Naive thymus-derived CD4-positive, alpha-beta T cell (primary cell): ENCODE results near the gene STUM. TPM values are rescaled to one million over a fixed set of nuclear protein-coding genes. Genes with fewer than 3 reads are reported as not detected.

Source experiments
- ATAC-seq: fragments of 150-1000 bp; cut with Tn5 transposase; 2 replicates; pipeline ENCODE4 v1.10.0; 2021; ENCODE audit warnings: mild to moderate bottlenecking, moderate library complexity
- CTCF ChIA-PET: fragments of 350-600 bp; sonication (Branson Sonifier 250); formaldehyde crosslinking; loops from one replicate; lab custom pipeline; 2021; ENCODE audit warnings: antibody characterized with exemption; lab: Charles Lee
- POLR2A ChIA-PET: fragments of 350-600 bp; sonication (Branson Sonifier 250); formaldehyde crosslinking; loops from one replicate; lab custom pipeline; 2021; ENCODE audit warnings: antibody characterized with exemption, inconsistent platforms; lab: Charles Lee
- DNase-seq, 9 donors: peaks; one replicate each; pipeline versions ENCODE4 v3.0.0 to v3.0.0-alpha.2; 2020 to 2022; ENCODE audit warnings: mixed read lengths in 1 of 9
- H3K27ac ChIP-seq: one replicate; pipeline ENCODE4 v1.7.0; 2013; ENCODE audit warnings: mild to moderate bottlenecking, low read depth, low read length, moderate library complexity
- H3K27me3 ChIP-seq, 2 donors: one replicate each; pipeline ENCODE4 v1.7.0; 2013; ENCODE audit warnings: low read length in 2 of 2, mild to moderate bottlenecking in 2 of 2, moderate library complexity in 2 of 2; ENCODE audit not compliant: control insufficient read depth in 2 of 2, insufficient read depth in 2 of 2
- H3K36me3 ChIP-seq, 3 experiments: 1 replicate in 2 of 3; 2 replicates in 1 of 3; pipeline ENCODE4 v1.7.0; 2013; ENCODE audit warnings: low read length in 3 of 3, mild to moderate bottlenecking in 3 of 3, moderate library complexity in 1 of 3; ENCODE audit not compliant: insufficient read depth in 3 of 3, control insufficient read depth in 2 of 3
- H3K4me1 ChIP-seq, 2 donors: one replicate each; pipeline ENCODE4 v1.7.0; 2013; ENCODE audit warnings: low read length in 2 of 2, mild to moderate bottlenecking in 2 of 2, moderate library complexity in 1 of 2; ENCODE audit not compliant: control insufficient read depth in 2 of 2, insufficient read depth in 2 of 2
- H3K4me3 ChIP-seq: 2 replicates; pipeline ENCODE4 v1.7.0; 2013; ENCODE audit warnings: mild to moderate bottlenecking, low read length
- H3K9me3 ChIP-seq, 3 experiments: 1 replicate in 2 of 3; 2 replicates in 1 of 3; pipeline ENCODE4 v1.7.0; 2013; ENCODE audit warnings: low read length in 3 of 3; ENCODE audit not compliant: control insufficient read depth in 2 of 3
- H3K27ac Mint-ChIP-seq, 9 donors: one replicate each; pipeline ENCODE4 v1.8.0; 2020 to 2022; ENCODE audit warnings: mixed read lengths in 9 of 9, mild to moderate bottlenecking in 8 of 9, moderate library complexity in 5 of 9, inconsistent platforms in 2 of 9
- H3K27me3 Mint-ChIP-seq, 5 donors: one replicate each; pipeline ENCODE4 v1.8.0; 2021 to 2022; ENCODE audit warnings: mixed read lengths in 5 of 5, mild to moderate bottlenecking in 1 of 5
- H3K36me3 Mint-ChIP-seq, 5 donors: one replicate each; pipeline ENCODE4 v1.8.0; 2020 to 2022; ENCODE audit warnings: mixed read lengths in 5 of 5, mild to moderate bottlenecking in 3 of 5, inconsistent platforms in 1 of 5
- H3K4me1 Mint-ChIP-seq, 7 donors: one replicate each; pipeline ENCODE4 v1.8.0; 2020 to 2022; ENCODE audit warnings: mixed read lengths in 7 of 7, mild to moderate bottlenecking in 3 of 7, inconsistent platforms in 1 of 7
- H3K4me3 Mint-ChIP-seq, 10 donors: one replicate each; pipeline ENCODE4 v1.8.0; 2020 to 2022; ENCODE audit warnings: mild to moderate bottlenecking in 10 of 10, mixed read lengths in 10 of 10, moderate library complexity in 6 of 10, inconsistent platforms in 2 of 10
- H3K9me3 Mint-ChIP-seq, 11 donors: one replicate each; pipeline ENCODE4 v1.8.0; 2020 to 2022; ENCODE audit warnings: mixed read lengths in 11 of 11, mild to moderate bottlenecking in 4 of 11, inconsistent platforms in 1 of 11, moderate library complexity in 1 of 11
- intact Hi-C, 2 donors: fragments of 100-400 bp; cut with micrococcal nuclease; formaldehyde crosslinking; loops; one replicate each; pipeline ENCODE4 v1.15.1; 2023
- polyA plus RNA-seq, 2 donors: library from polyadenylated mRNA; unstranded; fragments of 300-500 nt; fragmentation: Illumina TruSeq; gene quantifications; one replicate each; pipeline ENCODE4 v1.2.3, GENCODE V29; 2021
- total RNA-seq, 6 experiments: library from RNA in 5 of 6; stranded (reverse) in 5 of 6; gene quantifications; 1 replicate in 5 of 6; 2 replicates in 1 of 6; pipeline ENCODE4 v1.2.3 and lab custom pipeline; 2021 to 2026

Gene STUM
- total and polyA plus RNA-seq, 7 experiments from 2014 or later: not detected

DNA sequence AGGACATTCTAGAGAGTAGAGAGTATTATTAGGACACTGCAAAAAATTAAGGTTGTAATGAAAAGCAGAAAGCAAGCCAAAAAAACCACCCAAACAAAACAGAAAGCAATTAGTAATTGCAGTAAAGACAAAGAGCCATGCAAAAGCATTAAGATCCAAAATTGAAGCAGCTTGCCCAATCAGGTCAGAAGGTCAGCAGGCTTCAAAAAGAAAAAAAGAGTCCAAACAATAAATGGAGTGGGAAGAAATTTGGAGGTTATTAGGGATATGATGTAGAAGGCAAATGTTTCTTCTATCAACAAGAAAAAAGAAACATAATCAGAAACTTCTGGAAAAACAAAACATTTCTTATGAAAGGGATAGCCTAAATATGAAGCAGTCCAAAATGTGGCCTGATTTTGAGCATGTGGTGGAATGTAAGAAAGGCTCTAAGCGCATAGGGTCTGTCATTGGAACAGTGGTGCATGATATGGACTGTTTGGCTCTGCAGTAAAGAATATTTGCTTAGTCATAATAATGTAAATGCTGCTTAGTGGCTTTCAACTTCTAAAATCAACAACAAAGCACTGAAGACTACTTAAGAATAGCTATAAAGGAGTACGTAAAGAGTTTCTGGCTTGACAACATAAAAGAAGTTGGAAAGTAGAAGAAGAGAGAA, 4.8 kb downstream of the STUM start:
- ATAC-seq (no peak), DNase-seq (no peak)
- Mint-ChIP-seq H3K9me3 (peaks cover 0 to 2% (median 0%) of the 10 kb centered on the region in 11 donors), H3K27me3 (peaks cover 38 to 67% (median 55%) of the 10 kb centered on the region in 5 donors), H3K27ac (no peak overlapping the region), H3K4me3 (no peak overlapping the region), H3K36me3 (no peaks in the 10 kb centered on the region), H3K4me1 (peaks cover 0 to 14% (median 10%) of the 10 kb centered on the region in 7 donors)
- CTCF ChIA-PET: interaction anchor here (0.6 kb wide), 1 partner anchor 163 kb away, joined by 3 read pairs; no protein-coding TSS in a partner anchor
- intact Hi-C loops: no loop called here
- H3K4me3 ChIP-seq: no peak overlapping the region
- H3K36me3 ChIP-seq: no peaks in the 10 kb centered on the region
- no peaks in the 10 kb centered on the region for H3K9me3 ChIP-seq
- peaks cover 12 to 17% of the 10 kb centered on the region in 2 donors for H3K4me1 ChIP-seq
- POLR2A ChIA-PET: no interaction called here
- H3K27me3 ChIP-seq: no peaks in the 10 kb centered on the region
- no peak overlapping the region for H3K27ac ChIP-seq

GRCh38 chr1:226553924-226554282, 5.3 kb downstream of the STUM start:
- Histone ChIP-seq H3K27ac (no peak overlapping the region), H3K9me3 (no peaks in the 10 kb centered on the region), H3K36me3 (no peaks in the 10 kb centered on the region), H3K4me3 (no peak overlapping the region), H3K27me3 (no peaks in the 10 kb centered on the region), H3K4me1 (peaks cover 12 to 16% of the 10 kb centered on the region in 2 donors)
- no peak for ATAC-seq
- H3K27me3 Mint-ChIP-seq: peaks cover 38 to 69% (median 60%) of the 10 kb centered on the region in 5 donors
- no peaks in the 10 kb centered on the region for H3K36me3 Mint-ChIP-seq
- ChIA-PET POLR2A (no interaction called here), CTCF (interaction anchor here (0.6 kb wide), 1 partner anchor 164 kb away, joined by 3 read pairs; no protein-coding TSS in a partner anchor)
- DNase-seq: no peak
- peaks cover 0 to 2% (median 0%) of the 10 kb centered on the region in 11 donors for H3K9me3 Mint-ChIP-seq
- H3K4me3 Mint-ChIP-seq: no peak overlapping the region
- no peak overlapping the region for H3K27ac Mint-ChIP-seq
- peaks cover 0 to 14% (median 10%) of the 10 kb centered on the region in 7 donors for H3K4me1 Mint-ChIP-seq
- intact Hi-C loops: no loop called here

GRCh38 chr1:226555092-226555491, 6.5 kb downstream of the STUM start:
- no peak overlapping the region for H3K4me3 ChIP-seq
- Mint-ChIP-seq H3K27me3 (peaks cover 32 to 64% (median 58%) of the 10 kb centered on the region in 5 donors), H3K9me3 (peaks cover 0 to 2% (median 0%) of the 10 kb centered on the region in 11 donors)

GRCh38 chr1:226557424-226557823, 8.9 kb downstream of the STUM start:
- Mint-ChIP-seq H3K4me1 (no peaks in the 10 kb centered on the region), H3K27ac (no peak overlapping the region), H3K36me3 (no peaks in the 10 kb centered on the region), H3K27me3 (peaks cover 17 to 43% (median 38%) of the 10 kb centered on the region in 5 donors), H3K4me3 (no peak overlapping the region), H3K9me3 (peaks cover 0 to 2% (median 0%) of the 10 kb centered on the region in 11 donors)
- Histone ChIP-seq H3K9me3 (no peaks in the 10 kb centered on the region), H3K4me3 (no peak overlapping the region), H3K4me1 (no peaks in the 10 kb centered on the region), H3K27ac (no peak overlapping the region), H3K27me3 (no peaks in the 10 kb centered on the region), H3K36me3 (no peaks in the 10 kb centered on the region)
- POLR2A ChIA-PET: no interaction called here
- intact Hi-C loops: no loop called here
- ATAC-seq (no peak), DNase-seq (no peak)
- CTCF ChIA-PET: no interaction called here

More at GRCh38 chr1:226555092-226555491, 6.5 kb downstream of the STUM start:
- POLR2A ChIA-PET: no interaction called here
- Mint-ChIP-seq H3K4me1 (peaks cover 0 to 7% (median 4%) of the 10 kb centered on the region in 7 donors), H3K27ac (peak overlapping the region in 1 of 9 donors; percentile 4), H3K4me3 (no peak overlapping the region), H3K36me3 (no peaks in the 10 kb centered on the region)
- intact Hi-C loops: no loop called here
- Histone ChIP-seq H3K36me3 (no peaks in the 10 kb centered on the region), H3K27ac (no peak overlapping the region), H3K4me1 (peaks cover 2 to 4% of the 10 kb centered on the region in 2 donors), H3K9me3 (no peaks in the 10 kb centered on the region), H3K27me3 (no peaks in the 10 kb centered on the region)
- CTCF ChIA-PET: interaction anchor here (1.1 kb wide), 1 partner anchor 8 kb away, joined by 3 read pairs; no protein-coding TSS in a partner anchor
- DNase-seq: no peak
- ATAC-seq: no peak

DNA sequence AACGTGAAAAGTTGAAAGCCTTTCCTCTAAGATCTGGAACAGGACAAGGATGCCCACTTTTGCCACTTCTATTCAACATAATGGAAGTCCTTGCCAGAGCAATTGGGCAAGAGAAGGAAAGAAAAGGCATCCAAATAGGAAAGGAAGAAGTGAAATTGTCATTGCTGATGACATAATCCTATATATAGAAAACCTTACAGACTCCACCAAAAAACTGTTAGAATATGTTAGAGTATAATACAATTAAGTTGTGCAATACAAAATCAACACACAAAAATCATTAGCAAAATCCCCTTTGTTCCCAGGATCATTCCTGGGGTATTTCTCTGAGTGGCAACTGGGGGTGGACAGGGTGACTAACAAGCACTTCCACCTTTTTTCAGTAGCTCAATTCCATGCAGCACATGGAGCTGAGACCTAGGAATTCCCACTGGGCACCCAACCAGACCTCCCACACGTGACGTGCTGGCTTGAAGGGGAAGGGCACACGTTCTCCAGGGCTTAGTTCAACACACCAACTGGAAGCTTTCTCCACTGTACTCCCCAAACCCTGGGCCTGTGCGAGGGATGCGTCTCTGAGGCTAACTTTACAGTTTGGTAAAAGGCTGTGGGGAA, 9.6 kb downstream of the STUM start:
- ATAC-seq (no peak), DNase-seq (no peak)
- intact Hi-C loops: no loop called here
- H3K4me3 ChIP-seq: no peak overlapping the region
- Mint-ChIP-seq H3K36me3 (no peaks in the 10 kb centered on the region), H3K4me1 (no peaks in the 10 kb centered on the region), H3K9me3 (peaks cover 0 to 2% (median 0%) of the 10 kb centered on the region in 11 donors), H3K27me3 (peaks cover 11 to 36% (median 31%) of the 10 kb centered on the region in 5 donors), H3K27ac (no peak overlapping the region), H3K4me3 (no peak overlapping the region)
- no peaks in the 10 kb centered on the region for H3K36me3 ChIP-seq
- no peaks in the 10 kb centered on the region for H3K9me3 ChIP-seq
- ChIA-PET CTCF (no interaction called here), POLR2A (interaction anchor here (0.7 kb wide), 1 partner anchor 134 kb away, joined by 3 read pairs; no protein-coding TSS in a partner anchor)
- H3K27ac ChIP-seq: no peak overlapping the region
- H3K4me1 ChIP-seq: no peaks in the 10 kb centered on the region
- H3K27me3 ChIP-seq: no peaks in the 10 kb centered on the region

DNA sequence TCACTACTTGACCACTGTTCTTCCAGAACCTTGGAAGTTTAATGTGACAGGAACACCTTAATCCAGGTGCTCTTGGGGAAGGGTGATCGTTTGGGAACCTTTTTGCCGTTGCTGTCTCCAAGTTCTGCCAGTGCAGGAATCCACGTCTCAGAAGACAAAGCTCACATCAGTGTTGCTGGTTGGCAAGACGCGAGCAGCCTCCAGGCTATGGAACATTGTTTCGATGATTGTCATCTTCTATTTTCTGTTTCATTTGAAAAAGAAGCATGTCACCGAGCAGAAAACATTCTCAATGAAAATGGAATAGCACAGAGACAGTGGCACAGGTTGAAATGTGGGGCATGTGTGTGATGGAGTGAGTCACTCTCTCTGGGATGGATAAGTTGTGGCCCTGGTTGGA, 11.7 kb downstream of the STUM start:
- no peak overlapping the region for H3K4me3 ChIP-seq
- H3K9me3 ChIP-seq: no peaks in the 10 kb centered on the region
- peaks cover 0 to 2% (median 0%) of the 10 kb centered on the region in 11 donors for H3K9me3 Mint-ChIP-seq
- no peak for ATAC-seq
- ChIA-PET POLR2A (no interaction called here), CTCF (no interaction called here)
- DNase-seq: no peak
- intact Hi-C loops: no loop called here
- peaks cover 4 to 23% (median 14%) of the 10 kb centered on the region in 5 donors for H3K27me3 Mint-ChIP-seq
- H3K4me3 Mint-ChIP-seq: no peak overlapping the region
- no peaks in the 10 kb centered on the region for H3K27me3 ChIP-seq
- no peaks in the 10 kb centered on the region for H3K36me3 Mint-ChIP-seq
- H3K27ac ChIP-seq: no peak overlapping the region
- no peaks in the 10 kb centered on the region for H3K4me1 Mint-ChIP-seq
- no peak overlapping the region for H3K27ac Mint-ChIP-seq
- no peaks in the 10 kb centered on the region for H3K36me3 ChIP-seq
- H3K4me1 ChIP-seq: no peaks in the 10 kb centered on the region
